PC-3 (cell line): ENCODE results near the gene LMX1A. TPM values are rescaled to one million over a fixed set of nuclear protein-coding genes. Genes with fewer than 3 reads are reported as not detected.

ENCODE experiments used
- ATAC-seq: fragments of 200-7000 bp; cut with Tn5 transposase; 2 replicates; pipeline ENCODE4 v1.9.1; 2020; ENCODE audit warnings: mild to moderate bottlenecking, moderate library complexity
- BruUV-seq: library from RNA; stranded (reverse); fragments of 400-500 nt; replicated peaks from 2 replicates; lab custom pipeline; 2021; lab: Mats Ljungman, UMichigan
- CTCF ChIA-PET: fragments of 300-600 bp; sonication (Branson Sonifier 250); formaldehyde crosslinking; loops from one replicate; lab custom pipeline; 2022; ENCODE audit warnings: antibody characterized with exemption; lab: Charles Lee
- POLR2A ChIA-PET: fragments of 300-600 bp; sonication (Branson Sonifier 250); formaldehyde crosslinking; loops from one replicate; lab custom pipeline; 2022; ENCODE audit warnings: antibody characterized with exemption; ENCODE audit not compliant: unreplicated experiment; lab: Charles Lee
- DNase-seq: peaks from one replicate; pipeline ENCODE4 v3.0.0-alpha.2; 2015
- H2AFZ ChIP-seq: fragments of 300-600 bp; sonication (generic); 2 replicates; pipeline ENCODE4 v1.6.0; 2016; ENCODE audit warnings: antibody characterized with exemption, low read length
- H3F3A ChIP-seq: fragments of 300-600 bp; sonication (generic); one replicate; pipeline ENCODE4 v1.6.0; 2017; ENCODE audit warnings: antibody characterized with exemption, low read length, control low read depth, mild to moderate bottlenecking; ENCODE audit not compliant: unreplicated experiment
- H3K27ac ChIP-seq: fragments of 300-600 bp; sonication (generic); 2 replicates; pipeline ENCODE4 v1.5.1; 2016; ENCODE audit warnings: mild to moderate bottlenecking, low read length
- H3K27me3 ChIP-seq: fragments of 300-600 bp; sonication (generic); 2 replicates; pipeline ENCODE4 v1.6.1; 2016; ENCODE audit warnings: low read length, mixed read lengths
- H3K36me3 ChIP-seq: fragments of 300-600 bp; sonication (generic); 2 replicates; pipeline ENCODE4 v1.6.1; 2016; ENCODE audit warnings: low read depth, mixed run types, low read length, mixed read lengths
- H3K4me1 ChIP-seq: fragments of 300-600 bp; sonication (generic); 2 replicates; pipeline ENCODE4 v1.5.1; 2016; ENCODE audit warnings: low read length; ENCODE audit not compliant: insufficient read depth
- H3K4me2 ChIP-seq: fragments of 300-600 bp; sonication (generic); 2 replicates; pipeline ENCODE4 v1.6.0; 2016; ENCODE audit warnings: low read length
- H3K4me3 ChIP-seq: fragments of 300-600 bp; sonication (generic); 2 replicates; pipeline ENCODE4 v1.5.1; 2016; ENCODE audit warnings: mild to moderate bottlenecking, low read length, mixed read lengths
- H3K79me2 ChIP-seq: fragments of 300-600 bp; sonication (generic); 2 replicates; pipeline ENCODE4 v1.6.1; 2017; ENCODE audit warnings: low read length, mixed read lengths
- H3K9ac ChIP-seq: fragments of 300-600 bp; sonication (generic); 2 replicates; pipeline ENCODE4 v1.6.0; 2016; ENCODE audit warnings: mild to moderate bottlenecking, low read length
- H3K9me2 ChIP-seq: fragments of 300-600 bp; sonication (generic); replicated peaks from 2 replicates; pipeline ENCODE4 v1.6.1; 2016; ENCODE audit warnings: mixed run types, low read length, mixed read lengths
- H3K9me3 ChIP-seq: fragments of 300-600 bp; sonication (generic); 2 replicates; pipeline ENCODE4 v1.6.1; 2016; ENCODE audit warnings: low read length, mixed read lengths
- H4K20me1 ChIP-seq: fragments of 300-600 bp; sonication (generic); 2 replicates; pipeline ENCODE4 v1.6.1; 2016; ENCODE audit warnings: low read length, mixed read lengths
- EZH2 ChIP-seq: fragments of 300-600 bp; sonication (generic); IDR thresholded peaks from one replicate; pipeline ENCODE4 v1.6.1; 2017; ENCODE audit warnings: antibody characterized with exemption, mild to moderate bottlenecking, low read length; ENCODE audit not compliant: unreplicated experiment
- EZH2phosphoT487 ChIP-seq: fragments of 300-600 bp; sonication (generic); IDR thresholded peaks from 2 replicates; pipeline ENCODE4 v1.6.1; 2018; ENCODE audit warnings: mild to moderate bottlenecking, antibody characterized with exemption, low read length, borderline replicate concordance
- intact Hi-C: fragments of 100-400 bp; cut with micrococcal nuclease; formaldehyde crosslinking; loops from 2 replicates; pipeline ENCODE4 v1.9.0; 2023
- total RNA-seq: library from RNA; depleted of rRNA; stranded (reverse); fragments of >200 nt; gene quantifications from 2 replicates; pipeline ENCODE4 v1.2.3, GENCODE V29; 2014
- TF ChIP-seq, protein P1 (sequence below): fragments of 300-600 bp; sonication (generic); conservative IDR thresholded peaks from 2 replicates; pipeline ENCODE4 v1.5.1; 2017; ENCODE audit warnings: antibody characterized with exemption, low read depth, mild to moderate bottlenecking, low read length

LMX1A gene
- total RNA-seq, 1 experiment from 2014 or later, result not detected

- no peaks in the 10 kb centered on the region for H3K79me2 ChIP-seq
- no TSS peak for BruUV-seq
- no peak overlapping the region for H3K27ac ChIP-seq
- no peak overlapping the region for H3K9ac ChIP-seq
- no peak overlapping the region for H3K4me2 ChIP-seq
- H3K4me3 ChIP-seq, result no peak overlapping the region
- ChIA-PET CTCF (no interaction called here), POLR2A (no interaction called here)
- DNase-seq (no peak), ATAC-seq (no peak)
- H3K9me3 ChIP-seq, result no peaks in the 10 kb centered on the region
- TF ChIP-seq EZH2 (no peak), EZH2phosphoT487 (no peak)
- TF ChIP-seq, protein P1, sequence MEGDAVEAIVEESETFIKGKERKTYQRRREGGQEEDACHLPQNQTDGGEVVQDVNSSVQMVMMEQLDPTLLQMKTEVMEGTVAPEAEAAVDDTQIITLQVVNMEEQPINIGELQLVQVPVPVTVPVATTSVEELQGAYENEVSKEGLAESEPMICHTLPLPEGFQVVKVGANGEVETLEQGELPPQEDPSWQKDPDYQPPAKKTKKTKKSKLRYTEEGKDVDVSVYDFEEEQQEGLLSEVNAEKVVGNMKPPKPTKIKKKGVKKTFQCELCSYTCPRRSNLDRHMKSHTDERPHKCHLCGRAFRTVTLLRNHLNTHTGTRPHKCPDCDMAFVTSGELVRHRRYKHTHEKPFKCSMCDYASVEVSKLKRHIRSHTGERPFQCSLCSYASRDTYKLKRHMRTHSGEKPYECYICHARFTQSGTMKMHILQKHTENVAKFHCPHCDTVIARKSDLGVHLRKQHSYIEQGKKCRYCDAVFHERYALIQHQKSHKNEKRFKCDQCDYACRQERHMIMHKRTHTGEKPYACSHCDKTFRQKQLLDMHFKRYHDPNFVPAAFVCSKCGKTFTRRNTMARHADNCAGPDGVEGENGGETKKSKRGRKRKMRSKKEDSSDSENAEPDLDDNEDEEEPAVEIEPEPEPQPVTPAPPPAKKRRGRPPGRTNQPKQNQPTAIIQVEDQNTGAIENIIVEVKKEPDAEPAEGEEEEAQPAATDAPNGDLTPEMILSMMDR, result no peak
- H3K27me3 ChIP-seq, result peaks cover 79% of the 10 kb centered on the region
- H4K20me1 ChIP-seq, result no peaks in the 10 kb centered on the region
- intact Hi-C loops, result no loop called here
- H2AFZ ChIP-seq, result no peak overlapping the region
- no peaks in the 10 kb centered on the region for H3F3A ChIP-seq
- H3K36me3 ChIP-seq, result no peaks in the 10 kb centered on the region
- no peaks in the 10 kb centered on the region for H3K4me1 ChIP-seq
- no peaks in the 10 kb centered on the region for H3K9me2 ChIP-seq
These were observed 2.5 kb downstream of the LMX1A start for GRCh38 chr1:165353731-165354671.

- peaks cover 91% of the 10 kb centered on the region for H3K27me3 ChIP-seq
- CTCF ChIA-PET, result no interaction called here
These were observed 3.8 kb downstream of the LMX1A start for GRCh38 chr1:165352442-165353293.

More at GRCh38 chr1:165352442-165353293, 3.8 kb downstream of the LMX1A start:
- no peak overlapping the region for H3K9ac ChIP-seq
- no TSS peak for BruUV-seq
- no peak overlapping the region for H3K27ac ChIP-seq
- H4K20me1 ChIP-seq, result no peaks in the 10 kb centered on the region
- intact Hi-C loops, result no loop called here
- no peaks in the 10 kb centered on the region for H3K4me1 ChIP-seq
- no peaks in the 10 kb centered on the region for H3K9me3 ChIP-seq
- DNase-seq, result no peak
- no peak overlapping the region for H2AFZ ChIP-seq
- H3K9me2 ChIP-seq, result no peaks in the 10 kb centered on the region
- H3K36me3 ChIP-seq, result no peaks in the 10 kb centered on the region
- no peak for ATAC-seq
- H3K79me2 ChIP-seq, result no peaks in the 10 kb centered on the region
- no peak overlapping the region for H3K4me3 ChIP-seq
- POLR2A ChIA-PET, result no interaction called here
- H3K4me2 ChIP-seq, result no peak overlapping the region
- TF ChIP-seq EZH2 (no peak), EZH2phosphoT487 (no peak)
- TF ChIP-seq, protein P1, result no peak
- no peaks in the 10 kb centered on the region for H3F3A ChIP-seq
